ENCODE results near the gene ASCL2.
"Not testable (repeated sequence)": the region's sequence is repeated elsewhere in the genome, so short reads cannot be mapped to it uniquely, and the experiment has no call there.

The ASCL2 gene

DNA sequence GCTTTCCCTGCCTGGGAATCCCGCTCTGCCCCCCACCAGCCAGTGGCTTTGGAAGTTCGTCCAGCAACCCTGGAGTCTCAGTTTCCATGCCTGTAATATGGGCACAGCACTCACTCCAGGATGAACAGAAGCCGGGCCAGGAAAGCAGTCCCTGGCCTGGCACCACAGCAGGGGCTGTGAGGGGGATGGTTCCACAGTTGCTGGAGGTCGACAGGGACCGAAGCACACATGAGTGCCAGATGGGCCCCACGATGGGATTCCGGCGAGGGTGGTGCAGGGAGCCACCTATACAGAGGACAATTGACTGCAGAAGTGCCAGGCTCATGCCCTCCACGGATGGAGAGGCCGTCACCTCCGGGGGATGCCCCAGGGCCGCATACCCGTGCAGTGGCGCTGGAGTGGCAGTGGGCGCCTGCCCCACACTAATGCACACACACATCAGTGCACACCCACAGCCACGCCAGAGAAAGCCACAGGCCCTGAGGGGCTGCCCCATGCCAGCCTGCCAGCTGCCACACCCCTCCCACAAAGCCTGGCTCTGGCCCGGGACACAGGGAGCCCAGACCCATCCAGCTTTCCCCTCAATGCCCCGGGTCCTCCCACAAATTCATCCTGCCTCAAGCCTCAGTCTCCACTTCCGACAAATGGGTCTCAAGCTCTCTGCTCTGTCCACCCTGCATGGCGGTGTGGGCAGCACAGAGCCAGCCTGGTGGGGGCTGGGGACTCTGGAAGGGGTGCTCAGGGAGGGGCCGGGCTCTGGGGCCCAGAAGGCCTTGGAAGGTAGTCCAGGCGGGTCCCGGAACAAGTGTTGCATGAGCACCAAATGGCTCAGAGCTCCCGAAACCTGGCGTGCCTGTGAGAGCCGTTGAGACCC, 9.7 kb downstream of the ASCL2 start:
- DNase-seq (ENCODE audit: low spot score): no peak

- DNase-seq (ENCODE audit: low spot score): no peak
These were observed 10.4 kb downstream of the ASCL2 start for GRCh38 chr11:2259897-2260451.

GRCh38 chr11:2259466-2259830, 10.9 kb downstream of the ASCL2 start:
- DNase-seq (ENCODE audit: low spot score): no peak

DNA sequence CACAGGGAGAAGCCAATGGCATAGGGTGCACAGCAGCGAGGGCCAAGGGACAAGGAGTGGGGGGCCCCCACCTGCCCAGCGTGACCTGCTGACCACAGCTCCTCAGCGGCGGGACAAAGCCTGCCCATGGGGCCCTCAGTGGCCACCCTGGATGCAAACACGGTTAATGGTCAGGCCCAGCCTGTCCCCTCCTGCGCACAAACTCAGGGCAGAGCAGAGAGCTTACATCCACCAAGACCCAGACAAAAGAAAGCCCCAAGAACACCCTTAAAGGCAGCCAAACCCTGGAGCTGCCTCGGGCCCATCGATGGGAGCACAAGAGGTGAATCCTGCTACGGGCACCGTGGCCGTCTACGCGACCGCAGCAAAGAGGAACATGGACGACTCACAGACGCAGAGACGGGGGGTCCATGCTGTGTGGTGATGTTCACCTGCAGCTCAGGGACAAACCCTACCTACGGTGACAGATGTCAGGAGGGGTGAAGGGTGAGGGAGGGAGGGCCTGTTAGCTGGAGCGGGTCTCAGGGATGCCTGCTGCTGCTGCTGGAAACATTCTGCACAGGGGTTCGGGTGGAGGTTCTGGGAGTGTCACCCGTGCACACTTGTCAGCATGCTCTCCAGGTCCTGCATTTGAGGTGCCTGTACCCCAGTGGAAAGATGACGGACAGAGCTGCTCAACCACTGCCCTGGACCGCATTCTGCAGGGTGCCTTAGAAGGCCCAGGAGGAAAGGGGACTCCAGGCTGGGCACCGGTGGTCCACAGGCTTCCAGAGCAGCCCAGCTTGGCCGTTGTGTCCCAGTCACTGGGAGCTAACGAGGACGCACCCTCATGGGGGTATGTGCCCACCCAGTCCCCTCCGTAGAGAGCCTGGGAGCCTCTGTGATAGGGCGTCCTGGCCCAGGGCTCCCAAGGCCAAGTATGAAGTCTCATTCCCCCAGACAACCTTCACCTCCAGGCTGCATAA, 11.6 kb downstream of the ASCL2 start:
- DNase-seq (ENCODE audit: low spot score): no peak

GRCh38 chr11:2256951-2257700, 13.3 kb downstream of the ASCL2 start:
- no peak for DNase-seq (ENCODE audit: low spot score)

GRCh38 chr11:2256293-2256913, 14.0 kb downstream of the ASCL2 start:
- DNase-seq (ENCODE audit: low spot score): no peak

GRCh38 chr11:2252018-2252417, 18.4 kb downstream of the ASCL2 start:
- no peak for DNase-seq (ENCODE audit: low spot score)

DNA sequence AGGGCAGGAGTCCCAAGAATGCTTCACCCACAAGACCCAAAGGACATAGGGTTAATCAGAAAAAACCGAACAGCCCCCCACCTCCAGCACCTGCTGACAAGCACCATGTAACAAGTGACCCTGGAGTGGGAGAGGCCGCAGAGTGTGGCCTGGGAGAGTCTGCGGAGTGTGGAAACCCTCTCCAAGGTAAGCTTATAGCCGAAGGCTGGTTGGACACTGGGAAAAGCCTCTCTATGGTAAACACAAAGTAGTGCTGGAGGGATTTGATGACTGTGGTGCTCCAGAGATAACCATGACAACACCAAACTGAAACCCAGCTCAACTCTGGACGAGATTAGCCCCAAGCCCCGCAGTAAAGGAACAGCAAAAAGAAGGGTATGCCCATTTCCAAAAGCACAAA, 19.2 kb downstream of the ASCL2 start:
- no peak for DNase-seq (ENCODE audit: low spot score)

DNA sequence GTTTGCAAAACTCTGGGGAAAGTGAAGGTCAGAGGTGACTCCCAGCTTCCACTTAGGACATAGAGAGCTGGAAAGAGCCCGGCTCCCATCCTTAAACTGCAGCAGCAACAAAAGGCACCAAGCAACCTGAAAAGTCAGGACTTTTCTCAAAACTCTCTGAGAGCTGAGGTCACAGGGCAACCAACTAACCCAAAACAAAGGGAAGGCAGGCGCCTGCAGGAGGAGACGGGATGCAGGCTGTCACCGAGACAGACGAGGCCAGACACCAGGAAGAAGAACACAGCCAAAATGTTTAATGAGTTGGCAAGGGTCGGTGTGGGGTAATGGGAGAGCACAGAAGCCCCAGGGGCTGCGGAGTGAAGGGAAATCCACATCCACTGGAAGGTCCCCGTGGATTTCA, 19.9 kb downstream of the ASCL2 start:
- no peak for DNase-seq (ENCODE audit: low spot score)

DNA sequence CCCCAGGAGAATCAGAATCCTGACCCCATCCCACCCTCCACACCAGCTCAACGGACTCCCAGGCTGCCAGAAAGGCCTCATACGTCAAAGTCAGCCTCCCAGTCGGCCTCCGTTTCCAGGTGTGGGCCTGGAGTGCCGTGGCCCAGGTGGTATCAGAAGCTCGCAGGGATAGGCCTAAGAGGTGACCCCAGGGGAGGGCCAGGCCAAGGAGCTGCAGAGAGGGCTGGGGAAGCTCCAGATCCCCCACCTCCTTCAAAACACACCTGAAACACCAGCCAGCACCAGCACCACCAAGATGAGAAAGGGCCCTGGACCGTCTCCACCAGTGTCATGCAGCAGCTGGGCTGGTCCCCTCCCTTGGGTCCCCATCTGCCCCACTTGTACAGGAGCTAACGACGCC, 20.3 kb downstream of the ASCL2 start:
- DNase-seq (ENCODE audit: low spot score): no peak

DNA sequence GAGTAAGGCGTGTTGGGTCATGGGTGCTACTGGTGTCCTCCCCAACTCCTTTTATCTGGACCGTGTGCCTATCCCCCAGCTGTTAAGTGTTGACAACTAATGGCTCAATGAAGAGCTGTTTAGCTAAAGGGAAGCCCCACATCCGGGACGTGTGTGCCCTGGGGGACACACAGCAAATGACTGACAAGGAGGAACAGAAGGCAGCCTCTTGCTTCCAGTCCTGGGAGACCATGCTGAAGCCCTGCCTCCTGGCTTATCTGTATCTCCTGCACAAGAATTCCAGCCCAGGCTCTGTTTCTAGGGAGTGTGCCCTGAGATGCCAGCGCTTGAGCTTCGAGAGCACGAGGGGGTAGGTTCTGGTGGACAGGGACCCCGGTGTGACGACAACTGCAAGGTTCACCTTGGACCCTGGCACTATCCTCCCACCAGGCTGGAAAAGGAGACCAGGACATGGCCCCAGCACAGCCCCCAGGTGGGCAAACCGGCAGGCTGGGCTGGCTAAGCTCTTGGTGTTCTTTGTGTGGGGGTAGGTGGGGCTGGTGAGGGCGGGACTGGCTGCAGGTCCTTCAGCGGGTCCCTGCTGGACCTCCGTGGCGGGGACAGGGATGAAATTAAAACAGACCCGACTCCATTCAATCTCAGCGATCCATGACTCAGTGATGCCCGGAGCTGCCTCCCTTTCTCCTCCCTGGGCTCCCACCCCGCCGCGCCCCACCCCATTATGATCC, 21.0 kb downstream of the ASCL2 start:
- no peak for DNase-seq (ENCODE audit: low spot score)

DNA sequence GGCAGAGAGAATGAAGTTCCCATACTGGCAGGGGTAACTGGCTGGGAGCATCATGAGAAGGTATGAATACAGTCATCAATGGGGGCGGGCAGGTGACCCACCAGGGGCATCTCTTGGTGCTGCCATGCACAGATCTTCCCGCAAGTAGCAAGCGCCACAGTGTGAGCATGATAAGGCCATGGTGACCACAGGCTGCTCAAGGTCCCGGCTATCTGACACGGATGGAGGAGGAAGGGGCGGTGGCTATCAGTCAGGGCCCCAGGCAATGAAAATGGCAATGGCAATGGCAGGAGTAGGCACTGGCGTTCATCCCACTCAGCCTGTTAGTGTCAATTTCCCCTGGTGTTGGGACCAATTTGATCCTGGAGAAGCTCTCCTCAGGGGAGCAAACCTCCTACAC, 21.6 kb downstream of the ASCL2 start:
- DNase-seq (ENCODE audit: low spot score): no peak

DNA sequence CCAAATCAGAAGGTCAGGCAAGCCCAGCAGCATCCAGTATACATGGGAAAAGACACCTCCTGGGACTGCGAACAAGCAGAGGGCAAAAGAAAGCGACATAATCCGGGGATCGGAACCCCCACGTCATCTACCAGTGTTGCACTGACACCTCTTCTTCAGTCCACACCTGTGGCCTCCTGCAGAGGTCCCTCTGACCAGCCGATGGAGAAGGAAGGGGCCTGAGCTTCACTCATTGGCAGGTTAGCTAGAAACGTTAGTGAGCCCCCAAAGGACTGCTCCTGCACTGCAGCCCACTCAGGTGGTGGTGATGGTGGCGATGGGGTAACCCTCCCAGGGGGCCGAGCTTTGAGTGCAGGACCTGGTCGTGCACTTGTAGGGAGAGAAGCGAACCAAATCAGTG, 22.1 kb downstream of the ASCL2 start:
- DNase-seq (ENCODE audit: low spot score): no peak

- no peak for DNase-seq (ENCODE audit: low spot score)
These were observed 22.9 kb downstream of the ASCL2 start for GRCh38 chr11:2247496-2247895.

GRCh38 chr11:2240834-2241233, 29.6 kb downstream of the ASCL2 start:
- no peak for DNase-seq (ENCODE audit: low spot score)

- DNase-seq (ENCODE audit: low spot score): no peak
These were observed 32.7 kb downstream of the ASCL2 start for GRCh38 chr11:2237457-2238238.

GRCh38 chr11:2236381-2237134, 33.8 kb downstream of the ASCL2 start:
- DNase-seq (ENCODE audit: low spot score): not testable (repeated sequence)

DNA sequence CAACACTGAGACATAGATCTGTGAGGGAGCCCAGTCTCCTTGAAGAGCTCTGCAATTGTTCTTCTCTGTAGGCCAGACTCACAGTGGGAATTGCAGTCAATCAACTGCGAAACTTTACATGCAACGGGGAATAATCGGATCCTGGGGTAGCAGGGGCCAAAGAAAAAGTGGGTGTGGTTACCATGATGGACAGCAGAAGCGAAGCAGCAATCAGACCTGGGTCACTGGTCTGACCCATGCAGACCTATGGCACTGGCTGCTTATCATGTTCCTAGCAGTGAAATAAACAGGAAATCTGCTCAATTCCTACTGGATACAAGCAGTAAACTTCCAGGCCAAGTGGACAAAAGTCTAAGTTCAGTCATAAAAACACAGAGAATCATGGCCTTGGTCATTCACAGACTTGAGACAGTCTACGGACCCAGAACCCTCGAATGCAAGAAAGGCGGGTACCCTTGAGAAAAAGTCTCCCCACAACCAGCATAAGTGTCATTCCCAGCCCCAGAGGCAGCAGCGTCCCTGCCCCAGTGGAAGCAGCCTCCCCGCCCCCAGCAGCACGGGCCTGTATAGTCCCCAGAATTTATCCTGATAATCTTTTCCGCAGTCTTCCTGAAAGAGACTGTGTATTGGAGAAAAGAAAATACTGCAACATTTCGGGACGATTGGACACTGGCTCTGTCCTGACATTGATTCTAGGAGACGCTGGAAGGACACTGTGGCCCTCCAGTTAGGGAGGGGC, 34.6 kb downstream of the ASCL2 start:
- DNase-seq (ENCODE audit: low spot score): no peak

GRCh38 chr11:2234963-2235362, 35.4 kb downstream of the ASCL2 start:
- DNase-seq (ENCODE audit: low spot score): no peak

Measured in globus pallidus (tissue), 1 donor.